Measurements from ENCODE around the gene ARL5A. TPM values are rescaled to one million over a fixed set of nuclear protein-coding genes. Genes with fewer than 3 reads are reported as not detected.
A peak's percentile ranks its signal among the peaks of the same experiment; 100 is the strongest.

ARL5A gene
- total and polyA plus RNA-seq, 9 of the 15 experiments (the other 6 are each of a cell fraction or from before 2014, with no cell fraction given): 16.3 to 117 (median 88.4) TPM

DNA sequence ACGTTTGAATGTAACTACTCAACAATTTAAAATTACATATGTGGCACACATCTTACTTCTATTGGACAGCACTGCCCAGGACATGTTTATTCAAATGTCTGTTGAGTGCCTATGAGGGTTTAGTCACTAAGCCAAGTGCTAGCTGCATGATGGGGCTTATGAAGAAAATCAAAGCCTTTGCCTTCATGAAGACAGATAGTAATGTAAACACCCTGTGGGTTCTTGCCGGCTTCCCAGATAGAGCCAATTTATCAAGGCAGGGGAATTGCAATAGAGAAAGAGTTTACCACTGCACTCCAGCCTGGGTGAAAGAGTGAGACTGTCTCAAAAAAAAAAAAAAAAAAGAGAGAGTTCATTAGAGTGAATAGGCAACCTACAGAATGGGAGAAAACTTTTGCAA is 50.3 kb downstream of the ARL5A start (continued):
- no peak for TF ChIP-seq LCOR (CRISPR knock-in tag; IDR thresholded peaks at IDR 0.05)
- no peak for TF ChIP-seq ZNF140 (CRISPR knock-in tag; IDR thresholded peaks at IDR 0.05)
- no peak for TF ChIP-seq ZFP91 (CRISPR knock-in tag; IDR thresholded peaks at IDR 0.05)
- TF ChIP-seq GATAD2B (IDR thresholded peaks at IDR 0.05; ENCODE audit: borderline replicate concordance): no peak
- TF ChIP-seq POLR3A (IDR thresholded peaks at IDR 0.05; ENCODE audit: borderline replicate concordance, extremely low read depth, insufficient read depth, insufficient read length): no peak

- H3K9me1 ChIP-seq (ENCODE audit: control insufficient read depth, insufficient read depth, low read length): no peaks in the 10 kb centered on the region
- ChIA-PET POLR2A (interaction anchor here (1.1 to 1.2 kb wide), 2 partner anchors 9 kb away, joined by 3 to 7 read pairs; no protein-coding TSS in a partner anchor), CTCF (ENCODE audit: low intra/inter-chr PET ratio) (no interaction called here)
- DNase-seq (ENCODE audit: extremely low read depth in 1 of 4, low spot score in 3 of 4) (peak in 2 of 4 experiments; percentile 58 to 61), ATAC-seq (peak; percentile 72), FAIRE-seq (no peak)
- H3K4me1 ChIP-seq (replicated peaks in 1 of 2; ENCODE audit: control insufficient read depth in 2 of 2, insufficient read depth in 2 of 2, low read length in 2 of 2): peaks cover 0 to 27% of the 10 kb centered on the region in 2 experiments; a peak in 3 of 5 replicates
- intact Hi-C loops (cut with micrococcal nuclease) (no loop called here), in situ Hi-C loops (cut with MboI) (no loop called here)
- H2AFZ ChIP-seq (ENCODE audit: low read depth, low read length): no peak overlapping the region
- no peak overlapping the region for H3K27ac ChIP-seq (ENCODE audit: extremely low read depth, low read depth, low read length)
- no peak overlapping the region for H3K4me2 ChIP-seq (ENCODE audit: insufficient read depth, low read length)
- WGBS (ENCODE audit: insufficient coverage, low coverage, missing lambda C conversion rate): 68% methylated on average over 3 of the region's 3 CpGs
- no TSS peak for BruUV-seq (replicated peaks)
- no peaks in the 10 kb centered on the region; the same call in 1 of the 2 replicates for H3K9me3 ChIP-seq (replicated peaks; ENCODE audit: control insufficient read depth, insufficient read depth, low read depth, low read length)
- H3K36me3 ChIP-seq (ENCODE audit: control insufficient read depth, insufficient read depth, low read length): peaks cover 41% of the 10 kb centered on the region
- no peaks in the 10 kb centered on the region for H3K27me3 ChIP-seq (ENCODE audit: control insufficient read depth in 2 of 2, insufficient read depth in 2 of 2, low read length in 2 of 2)
- H3K9ac ChIP-seq (ENCODE audit: insufficient read depth in 1 of 2, low read depth in 2 of 2, low read length in 2 of 2): no peak overlapping the region
- no peak overlapping the region for H3K4me3 ChIP-seq
- H4K20me1 ChIP-seq (replicated peaks; ENCODE audit: control insufficient read depth, insufficient read depth, low read length): no peaks in the 10 kb centered on the region
- no peaks in the 10 kb centered on the region for H3K79me2 ChIP-seq (ENCODE audit: control insufficient read depth, insufficient read depth, low read length)
- TF ChIP-seq FOXM1 (IDR thresholded peaks at IDR 0.05; ENCODE audit: low read depth) (no peak), FOXM1 (CRISPR knock-in tag; IDR thresholded peaks at IDR 0.05; ENCODE audit: low read depth) (no peak), SP1 (CRISPR knock-in tag; IDR thresholded peaks at IDR 0.05) (0 out of 2 replicates have a peak, but pooled peaks have one; percentile 23)
- TF ChIP-seq, protein P1, sequence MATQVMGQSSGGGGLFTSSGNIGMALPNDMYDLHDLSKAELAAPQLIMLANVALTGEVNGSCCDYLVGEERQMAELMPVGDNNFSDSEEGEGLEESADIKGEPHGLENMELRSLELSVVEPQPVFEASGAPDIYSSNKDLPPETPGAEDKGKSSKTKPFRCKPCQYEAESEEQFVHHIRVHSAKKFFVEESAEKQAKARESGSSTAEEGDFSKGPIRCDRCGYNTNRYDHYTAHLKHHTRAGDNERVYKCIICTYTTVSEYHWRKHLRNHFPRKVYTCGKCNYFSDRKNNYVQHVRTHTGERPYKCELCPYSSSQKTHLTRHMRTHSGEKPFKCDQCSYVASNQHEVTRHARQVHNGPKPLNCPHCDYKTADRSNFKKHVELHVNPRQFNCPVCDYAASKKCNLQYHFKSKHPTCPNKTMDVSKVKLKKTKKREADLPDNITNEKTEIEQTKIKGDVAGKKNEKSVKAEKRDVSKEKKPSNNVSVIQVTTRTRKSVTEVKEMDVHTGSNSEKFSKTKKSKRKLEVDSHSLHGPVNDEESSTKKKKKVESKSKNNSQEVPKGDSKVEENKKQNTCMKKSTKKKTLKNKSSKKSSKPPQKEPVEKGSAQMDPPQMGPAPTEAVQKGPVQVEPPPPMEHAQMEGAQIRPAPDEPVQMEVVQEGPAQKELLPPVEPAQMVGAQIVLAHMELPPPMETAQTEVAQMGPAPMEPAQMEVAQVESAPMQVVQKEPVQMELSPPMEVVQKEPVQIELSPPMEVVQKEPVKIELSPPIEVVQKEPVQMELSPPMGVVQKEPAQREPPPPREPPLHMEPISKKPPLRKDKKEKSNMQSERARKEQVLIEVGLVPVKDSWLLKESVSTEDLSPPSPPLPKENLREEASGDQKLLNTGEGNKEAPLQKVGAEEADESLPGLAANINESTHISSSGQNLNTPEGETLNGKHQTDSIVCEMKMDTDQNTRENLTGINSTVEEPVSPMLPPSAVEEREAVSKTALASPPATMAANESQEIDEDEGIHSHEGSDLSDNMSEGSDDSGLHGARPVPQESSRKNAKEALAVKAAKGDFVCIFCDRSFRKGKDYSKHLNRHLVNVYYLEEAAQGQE (IDR thresholded peaks at IDR 0.05; ENCODE audit: borderline replicate concordance): peak; percentile 14; the same call in 1 of the 2 replicates
- TF ChIP-seq, protein P1 (CRISPR knock-in tag; IDR thresholded peaks at IDR 0.05; ENCODE audit: low read depth): no peak
Observed at GRCh38 chr2:151777487-151777886, 50.7 kb downstream of the ARL5A start.

All from K562 (cell line).